HG02981 (cell line): ENCODE data around the gene HBP1.

Experiments used
- ATAC-seq: cut with Tn5 transposase; IDR thresholded peaks from one replicate; pipeline ENCODE4 v1.9.1; 2021; ENCODE audit warnings: mild to moderate bottlenecking, moderate library complexity; ENCODE audit not compliant: unreplicated experiment

Gene HBP1

GRCh38 chr7:107181172-107181571, 12.4 kb downstream of the HBP1 start:
- no peak for ATAC-seq

DNA sequence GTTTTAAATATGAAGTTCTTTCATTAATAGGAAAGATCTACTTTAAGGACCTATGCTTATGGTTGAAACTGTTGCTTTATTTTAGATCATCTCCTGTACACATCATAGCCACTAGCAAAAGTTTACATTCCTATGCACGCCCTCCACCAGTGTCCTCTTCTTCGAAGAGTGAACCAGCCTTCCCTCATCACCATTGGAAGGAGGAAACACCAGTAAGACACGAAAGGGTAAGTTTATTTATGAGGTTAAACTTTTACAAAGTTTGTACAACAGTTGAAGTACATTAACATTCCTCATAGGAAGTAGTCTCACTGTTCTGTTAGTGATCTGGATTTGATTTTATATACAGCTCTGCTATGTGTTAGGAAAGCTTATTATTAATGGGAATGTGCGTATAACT, 16.9 kb downstream of the HBP1 start:
- no peak for ATAC-seq

- no peak for ATAC-seq
Measured at GRCh38 chr7:107186240-107186639, 17.4 kb downstream of the HBP1 start.

GRCh38 chr7:107187774-107188173, 19.0 kb downstream of the HBP1 start:
- no peak for ATAC-seq

DNA sequence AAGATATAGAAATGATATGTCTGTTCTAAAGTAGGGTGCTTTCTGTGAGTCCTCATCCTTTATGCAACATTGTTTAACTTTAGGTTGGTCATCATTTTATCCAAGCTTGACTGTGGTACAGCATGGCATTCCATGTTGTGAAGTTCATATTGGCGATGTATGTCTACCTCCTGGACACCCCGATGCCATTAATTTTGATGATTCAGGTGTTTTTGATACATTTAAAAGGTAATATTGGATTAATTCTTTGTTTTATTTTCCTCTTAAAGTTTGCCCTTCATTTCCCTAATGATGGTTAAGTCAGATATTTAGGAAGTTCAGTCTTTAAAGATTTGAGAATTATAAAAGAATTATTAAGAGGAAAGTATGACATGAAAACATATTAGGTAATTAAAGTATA, 21.3 kb downstream of the HBP1 start:
- ATAC-seq = no peak

GRCh38 chr7:107194052-107194451, 25.2 kb downstream of the HBP1 start:
- ATAC-seq = no peak

- no peak for ATAC-seq
Measured at GRCh38 chr7:107196834-107197610, 28.2 kb downstream of the HBP1 start.

GRCh38 chr7:107201795-107202450, 33.1 kb downstream of the HBP1 start:
- peak; percentile 69 for ATAC-seq

- ATAC-seq = no peak
Measured at GRCh38 chr7:107203607-107204006, 34.8 kb downstream of the HBP1 start.

DNA sequence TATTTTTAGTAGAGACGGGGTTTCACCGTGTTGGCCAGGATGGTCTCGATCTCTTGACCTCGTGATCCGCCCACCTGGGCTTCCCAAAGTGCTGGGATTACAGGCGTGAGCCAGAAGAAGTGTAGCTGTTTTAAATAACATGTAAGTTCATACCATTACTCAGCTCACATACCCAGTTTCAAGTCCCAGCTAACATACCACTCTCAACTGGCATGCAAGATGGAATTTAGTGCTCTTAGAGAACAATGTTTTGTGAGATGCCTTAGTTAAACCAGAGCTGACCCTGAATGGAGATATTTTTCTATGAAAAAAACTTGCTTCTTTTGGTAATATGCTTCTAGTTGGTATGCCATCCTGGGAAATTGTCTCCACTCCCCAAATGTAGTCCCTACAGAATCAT, 37.3 kb downstream of the HBP1 start:
- ATAC-seq = no peak

DNA sequence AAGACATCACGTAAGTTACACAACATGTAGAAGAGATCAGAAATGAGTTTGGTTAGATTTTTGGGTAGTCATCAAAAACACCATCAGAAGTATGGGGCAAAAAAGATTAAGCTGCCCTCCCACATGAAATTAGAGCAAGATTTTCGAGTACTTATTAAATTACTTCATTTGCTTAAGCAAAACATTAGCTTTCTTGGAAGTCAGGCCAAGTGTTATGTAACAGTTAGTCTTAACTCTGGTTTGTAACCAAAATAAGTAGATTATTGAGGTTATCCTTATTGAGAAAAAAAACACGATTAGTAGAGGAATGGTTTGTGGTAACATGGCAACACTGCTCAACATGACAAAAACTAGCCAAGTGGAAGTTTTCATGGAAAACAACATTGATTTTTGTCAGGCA, 37.9 kb downstream of the HBP1 start:
- ATAC-seq = no peak

DNA sequence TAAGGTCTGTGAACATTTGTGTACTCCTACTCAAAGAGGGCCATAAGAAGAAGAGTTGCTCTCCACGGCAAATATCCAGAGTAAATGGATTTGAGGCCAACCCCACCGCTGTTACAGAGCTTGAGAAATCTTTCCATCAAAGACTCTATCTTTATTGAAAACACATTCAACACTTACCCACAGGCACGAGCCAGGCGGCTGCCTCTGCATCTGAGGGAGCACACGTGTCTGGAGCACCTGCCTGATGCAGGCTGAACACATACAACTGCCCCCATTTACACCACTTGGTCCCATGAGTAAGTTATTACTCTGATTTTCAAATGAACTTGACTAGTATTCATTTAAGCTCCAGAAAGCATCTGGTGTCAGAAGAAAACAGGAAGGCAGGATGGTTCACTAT, 38.7 kb downstream of the HBP1 start:
- no peak for ATAC-seq

GRCh38 chr7:107208024-107208521, 39.3 kb downstream of the HBP1 start:
- ATAC-seq = no peak

DNA sequence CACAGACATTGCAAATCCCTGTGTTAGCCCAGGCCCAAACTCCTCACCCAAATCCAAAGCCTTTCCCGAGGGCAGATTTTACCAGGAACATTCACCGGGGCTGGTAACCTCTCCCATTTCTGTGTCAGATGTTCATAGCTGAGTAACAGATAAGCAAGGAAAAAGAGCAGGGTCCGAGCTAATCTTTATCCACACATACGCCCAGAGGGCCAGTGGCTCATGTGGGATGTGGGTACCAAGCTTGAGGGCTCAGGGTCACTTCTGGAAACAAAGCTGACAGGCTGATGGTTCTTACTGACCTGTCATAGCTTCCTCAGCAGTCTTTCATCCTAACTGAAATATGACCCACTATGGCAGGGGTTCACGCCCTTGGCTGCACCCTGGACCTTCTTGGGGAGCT, 39.8 kb downstream of the HBP1 start:
- no peak for ATAC-seq

- no peak for ATAC-seq
Measured at GRCh38 chr7:107209565-107209964, 40.8 kb downstream of the HBP1 start.

- ATAC-seq = no peak
Measured at GRCh38 chr7:107210400-107210799, 41.6 kb downstream of the HBP1 start.

DNA sequence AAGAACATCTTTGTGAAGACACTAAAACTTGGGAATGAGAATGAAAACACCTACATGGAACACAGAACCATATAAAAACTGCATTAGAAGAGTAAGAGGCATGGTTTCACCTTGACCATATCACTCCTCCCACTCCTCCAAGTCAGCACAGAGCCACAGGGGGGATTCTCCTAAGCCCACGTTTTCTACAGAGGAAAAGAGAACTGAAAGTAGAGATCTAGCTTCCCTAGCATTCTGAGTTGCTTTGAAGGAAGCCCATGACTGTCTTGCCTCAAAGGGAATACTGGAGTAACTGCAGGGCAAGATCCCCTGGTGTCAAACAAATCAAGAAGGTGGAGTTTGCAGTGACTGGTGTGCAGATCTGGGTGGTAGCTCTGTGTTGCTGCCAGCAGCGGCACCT, 43.9 kb downstream of the HBP1 start:
- ATAC-seq = no peak

DNA sequence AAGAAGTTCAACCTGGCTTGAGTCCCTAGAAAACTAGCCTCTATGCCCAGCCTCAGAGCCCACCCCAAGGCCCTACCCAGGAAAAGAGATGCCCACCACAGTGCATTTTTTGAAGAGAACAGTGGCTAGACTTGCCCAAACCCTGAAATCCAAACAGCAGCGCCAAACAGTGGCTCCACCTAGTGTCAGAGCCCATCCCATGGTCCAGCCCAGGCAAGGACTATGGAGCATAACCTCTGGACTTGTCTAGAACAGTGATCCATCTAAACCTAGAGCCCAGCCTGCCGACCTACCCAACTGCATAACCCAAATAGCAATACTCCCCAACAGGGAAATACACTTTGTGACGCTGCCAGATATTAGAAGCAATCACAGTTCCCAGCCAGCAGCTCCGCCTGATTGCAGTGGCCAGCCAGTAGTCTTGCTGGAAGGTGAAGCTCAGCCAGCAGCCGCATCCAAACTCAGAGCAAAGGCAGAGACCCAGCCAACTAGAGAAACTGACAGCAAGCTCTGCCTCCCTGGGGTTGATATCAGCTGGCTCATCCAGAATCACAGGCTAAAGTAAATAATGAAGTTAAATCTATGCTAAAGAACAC, 44.5 kb downstream of the HBP1 start:
- ATAC-seq = no peak

- ATAC-seq = no peak
Measured at GRCh38 chr7:107213945-107214344, 45.1 kb downstream of the HBP1 start.

DNA sequence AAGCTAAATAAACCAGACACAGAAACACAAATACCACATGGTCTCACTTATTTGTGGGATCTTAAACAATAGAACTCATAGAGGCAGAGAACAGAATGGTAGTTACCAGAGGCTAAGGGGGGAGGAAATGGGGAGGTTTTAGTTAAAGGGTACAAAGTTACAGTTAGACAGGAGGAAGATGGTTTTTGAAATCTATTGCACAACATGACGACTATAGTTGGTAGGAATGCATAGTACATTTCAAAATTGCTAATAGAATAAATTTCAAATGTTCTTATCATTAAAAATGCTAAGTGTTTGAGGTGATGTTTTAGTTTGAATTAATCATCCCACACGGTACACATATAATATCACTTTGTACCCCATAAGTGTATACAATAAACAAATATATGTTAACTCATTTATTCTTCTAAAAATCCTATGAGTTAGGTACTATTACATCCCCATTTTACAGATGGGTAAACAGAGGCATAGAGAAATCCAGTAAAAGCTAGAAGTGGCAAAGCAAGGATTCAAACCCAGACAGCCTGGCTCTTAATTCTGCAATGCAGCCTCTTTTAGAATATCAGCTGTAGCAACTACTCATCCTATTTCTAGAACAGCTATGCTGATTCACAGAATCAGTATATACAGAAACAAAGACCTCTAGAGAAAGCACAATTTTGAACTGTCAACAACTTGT, 50.9 kb downstream of the HBP1 start:
- no peak for ATAC-seq

DNA sequence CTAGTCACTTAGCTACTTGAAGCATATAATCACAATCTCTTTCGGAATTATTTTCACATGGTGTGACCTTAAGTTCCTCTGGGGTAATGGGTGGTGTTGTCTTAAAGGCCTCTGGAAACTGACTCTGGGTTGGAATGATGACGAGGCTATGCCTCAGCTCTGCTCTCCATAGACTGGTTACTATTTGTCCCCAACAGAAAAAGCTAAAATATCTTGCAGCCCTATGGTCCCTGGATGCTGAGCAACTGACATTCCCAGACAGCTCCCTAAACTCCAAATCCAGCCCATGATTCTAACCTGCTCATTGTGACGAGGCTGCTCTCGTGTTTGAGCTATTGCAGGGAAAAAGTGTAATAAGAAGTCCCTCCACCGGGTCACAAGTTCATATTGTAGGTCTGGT, 51.6 kb downstream of the HBP1 start:
- ATAC-seq = no peak
